Measurements from ENCODE around the gene ST8SIA2. TPM values are rescaled to one million over a fixed set of nuclear protein-coding genes. Genes with fewer than 3 reads are reported as not detected.

ST8SIA2 gene
- total and polyA plus RNA-seq, 8 donors: 1.1 TPM; not detected in 7

- Histone ChIP-seq H3K27me3 (no peaks in the 10 kb centered on the region), H3K4me1 (no peaks in the 10 kb centered on the region), H3K36me3 (no peaks in the 10 kb centered on the region), H3K9me3 (peaks cover 0 to 11% (median 9%) of the 10 kb centered on the region in 4 donors), H3K4me3 (no peak overlapping the region), H3K27ac (no peak overlapping the region)
- DNase-seq: no peak
- intact Hi-C loops (cut with DNase I; ENCODE audit: low total_unique reads): no loop called here
- 79 to 100% (median 93%) methylated on average over 1 of the region's 1 CpG for WGBS, 5 donors
- TF ChIP-seq EP300 (IDR thresholded peaks at IDR 0.05) (no peak), CTCF (IDR thresholded peaks at IDR 0.05) (no peak)
These were observed 91.8 kb downstream of the ST8SIA2 start for GRCh38 chr15:92485441-92485840.

GRCh38 chr15:92492551-92493115 lies 99.0 kb downstream of the ST8SIA2 start:
- peaks cover 0 to 17% (median 15%) of the 10 kb centered on the region in 4 donors for H3K9me3 ChIP-seq
- TF ChIP-seq EP300 (IDR thresholded peaks at IDR 0.05) (no peak), POLR2AphosphoS5 (IDR thresholded peaks at IDR 0.05) (no peak), POLR2A (IDR thresholded peaks at IDR 0.05) (no peak), CTCF (IDR thresholded peaks at IDR 0.05) (no peak)
- no peaks in the 10 kb centered on the region for H3K4me1 ChIP-seq
- peak in 1 of 2 donors; percentile 75 for DNase-seq
- 67 to 83% (median 80%) methylated on average over 7 of the region's 7 CpGs for WGBS, 5 donors
- H3K27me3 ChIP-seq: peaks cover 0 to 26% (median 3%) of the 10 kb centered on the region in 3 donors
- intact Hi-C loops (cut with DNase I; ENCODE audit: low total_unique reads): no loop called here
- H3K27ac ChIP-seq: no peak overlapping the region
- H3K36me3 ChIP-seq: no peaks in the 10 kb centered on the region
- no peak overlapping the region for H3K4me3 ChIP-seq

GRCh38 chr15:92494806-92495336 lies 101.2 kb downstream of the ST8SIA2 start:
- intact Hi-C loops (cut with DNase I; ENCODE audit: low total_unique reads): no loop called here
- Histone ChIP-seq H3K4me1 (no peaks in the 10 kb centered on the region), H3K27me3 (peaks cover 0 to 36% (median 3%) of the 10 kb centered on the region in 3 donors), H3K27ac (no peak overlapping the region), H3K4me3 (no peak overlapping the region), H3K36me3 (no peaks in the 10 kb centered on the region), H3K9me3 (peaks cover 0 to 12% (median 9%) of the 10 kb centered on the region in 4 donors)
- TF ChIP-seq CTCF (IDR thresholded peaks at IDR 0.05) (no peak), EP300 (IDR thresholded peaks at IDR 0.05) (no peak), POLR2A (IDR thresholded peaks at IDR 0.05) (no peak), POLR2AphosphoS5 (IDR thresholded peaks at IDR 0.05) (no peak)
- WGBS, 5 donors: 26 to 44% (median 29%) methylated on average over 6 of the region's 6 CpGs
- peak in 1 of 2 donors; percentile 54 for DNase-seq

GRCh38 chr15:92495446-92495845 lies 101.8 kb downstream of the ST8SIA2 start:
- no peak overlapping the region for H3K27ac ChIP-seq
- intact Hi-C loops (cut with DNase I; ENCODE audit: low total_unique reads): no loop called here
- DNase-seq: no peak

More at GRCh38 chr15:92495446-92495845, 101.8 kb downstream of the ST8SIA2 start:
- H3K27me3 ChIP-seq: peaks cover 0 to 42% (median 3%) of the 10 kb centered on the region in 3 donors
- no peak for TF ChIP-seq POLR2A (IDR thresholded peaks at IDR 0.05)
- TF ChIP-seq EP300 (IDR thresholded peaks at IDR 0.05): no peak
- H3K36me3 ChIP-seq: no peaks in the 10 kb centered on the region
- no peaks in the 10 kb centered on the region for H3K4me1 ChIP-seq
- peaks cover 0 to 6% (median 5%) of the 10 kb centered on the region in 4 donors for H3K9me3 ChIP-seq
- 86 to 95% (median 89%) methylated on average over 3 of the region's 3 CpGs for WGBS, 5 donors
- H3K4me3 ChIP-seq: no peak overlapping the region
